IPS DF 4.7 (cell line): ENCODE data around the gene FOXO3.

ENCODE experiments used
- DNase-seq: peaks from one replicate; pipeline ENCODE4 v3.0.0-alpha.2; 2013; ENCODE audit warnings: low spot score; ENCODE audit errors: extremely low read depth

The FOXO3 gene

DNA sequence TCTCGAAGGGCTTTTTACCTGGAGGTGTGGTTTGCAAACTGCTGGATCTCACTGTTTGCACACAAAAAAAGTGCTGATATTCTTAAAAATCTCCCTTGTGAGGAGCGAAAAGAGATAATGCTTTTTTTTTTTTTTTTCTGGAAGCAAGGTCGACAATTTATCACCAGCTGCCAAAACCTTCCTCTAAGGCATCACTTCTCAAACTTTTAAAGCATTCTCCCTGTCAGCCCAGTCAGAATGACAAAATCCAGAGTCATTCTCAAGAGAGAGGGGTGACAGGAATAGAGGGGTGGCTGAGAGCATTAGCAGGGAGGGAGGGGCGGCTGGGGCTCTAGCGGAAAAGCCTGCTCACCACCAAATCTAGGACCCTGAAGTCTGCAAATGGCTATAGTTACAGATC is 150.4 kb downstream of the FOXO3 start:
- DNase-seq: no peak

DNA sequence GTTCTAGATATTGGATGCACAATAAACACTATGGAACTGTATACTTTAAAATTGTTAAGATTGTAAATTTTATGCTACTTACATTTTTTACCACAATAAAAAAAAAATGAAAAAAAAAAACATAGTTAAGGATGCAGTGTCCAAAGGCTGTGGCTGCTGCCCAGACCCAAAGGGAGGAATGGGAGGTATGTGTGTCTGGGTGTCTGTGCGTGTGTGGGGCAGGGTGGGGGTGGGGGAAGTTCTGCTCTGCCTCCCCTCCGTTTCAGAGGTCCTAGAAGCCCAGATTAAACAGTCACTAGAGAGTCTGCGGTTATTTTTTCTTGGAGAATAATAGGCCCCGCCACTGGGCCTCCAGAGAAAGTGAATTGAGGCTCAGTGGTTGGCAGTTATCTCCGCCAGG is 151.1 kb downstream of the FOXO3 start:
- DNase-seq: no peak

GRCh38 chr6:108712946-108713345 is 152.2 kb downstream of the FOXO3 start:
- no peak for DNase-seq

GRCh38 chr6:108714101-108714765 is 153.5 kb downstream of the FOXO3 start:
- DNase-seq: no peak

DNA sequence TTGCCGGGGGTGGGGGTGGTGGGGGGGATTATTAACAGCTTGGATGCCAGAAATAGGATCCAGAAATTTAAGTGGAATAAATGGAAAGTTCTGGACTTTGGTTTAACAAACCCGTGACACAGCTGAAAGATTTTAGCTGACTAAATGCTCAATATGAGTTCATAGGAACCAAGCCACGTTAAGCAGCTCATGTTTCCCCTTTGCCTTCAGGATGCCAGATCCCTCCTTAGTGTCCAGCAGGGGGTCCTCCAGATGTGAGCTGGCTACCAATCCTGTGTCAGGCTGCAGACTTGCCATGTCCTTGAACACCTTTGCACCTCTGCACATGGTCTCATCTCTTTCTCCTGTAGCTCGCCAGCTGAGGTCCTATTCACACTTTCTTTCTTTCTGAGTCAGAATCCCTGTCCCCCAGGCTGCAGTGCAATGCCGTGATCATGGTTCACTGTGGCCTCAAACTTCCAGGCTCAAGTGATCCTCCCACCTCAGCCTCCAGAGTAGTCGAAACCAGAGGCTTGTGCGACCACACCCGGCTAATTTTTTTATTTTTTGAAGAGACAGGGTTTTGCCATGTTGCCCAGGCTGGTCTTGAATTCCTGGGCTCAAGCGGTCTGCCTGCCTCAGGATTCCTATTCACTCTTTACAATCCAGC is 154.2 kb downstream of the FOXO3 start:
- no peak for DNase-seq

GRCh38 chr6:108715832-108716231 is 155.1 kb downstream of the FOXO3 start:
- DNase-seq: no peak

- DNase-seq: no peak
These were observed 156.4 kb downstream of the FOXO3 start for GRCh38 chr6:108716801-108717791.

DNA sequence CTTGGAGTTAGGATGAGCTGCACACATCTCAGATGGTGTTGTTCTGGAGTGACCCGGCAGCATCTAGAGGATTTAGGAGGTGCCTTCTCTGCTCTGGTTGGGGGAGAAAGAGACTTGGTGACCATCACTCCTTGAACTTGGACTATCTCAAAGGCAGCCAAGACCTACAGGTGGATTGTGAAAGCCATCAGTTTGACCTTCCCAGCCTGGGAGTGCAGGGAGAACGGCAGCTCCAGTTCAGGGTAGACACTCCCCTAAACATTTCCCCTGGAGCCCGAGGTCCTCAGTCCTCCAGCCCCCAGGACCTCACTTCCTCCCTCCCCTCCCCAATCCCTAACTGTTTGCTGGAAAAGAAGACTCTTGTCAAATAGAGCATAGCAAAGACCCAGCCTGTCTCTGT is 158.8 kb downstream of the FOXO3 start:
- no peak for DNase-seq

- DNase-seq: no peak
These were observed 160.1 kb downstream of the FOXO3 start for GRCh38 chr6:108720827-108721226.

GRCh38 chr6:108721286-108721685 is 160.6 kb downstream of the FOXO3 start:
- DNase-seq: no peak

DNA sequence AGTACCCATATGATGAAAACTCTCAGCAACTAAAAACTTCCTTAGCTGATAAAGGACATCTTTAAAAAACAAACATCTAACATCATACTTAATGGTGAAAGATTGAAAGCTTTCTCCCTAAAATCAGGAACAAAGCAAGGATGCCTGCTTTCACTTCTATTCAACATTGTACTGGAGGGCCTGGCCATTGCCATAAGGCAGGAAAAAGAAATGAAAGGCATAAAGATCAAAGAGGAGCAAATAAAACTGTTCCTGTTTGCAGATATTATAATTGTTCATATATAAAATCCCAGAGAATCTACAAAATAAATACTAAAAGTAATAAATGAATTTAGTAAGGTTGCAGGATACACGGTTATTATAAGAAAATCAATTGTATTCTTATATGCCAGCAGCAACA is 162.9 kb downstream of the FOXO3 start:
- DNase-seq: no peak

DNA sequence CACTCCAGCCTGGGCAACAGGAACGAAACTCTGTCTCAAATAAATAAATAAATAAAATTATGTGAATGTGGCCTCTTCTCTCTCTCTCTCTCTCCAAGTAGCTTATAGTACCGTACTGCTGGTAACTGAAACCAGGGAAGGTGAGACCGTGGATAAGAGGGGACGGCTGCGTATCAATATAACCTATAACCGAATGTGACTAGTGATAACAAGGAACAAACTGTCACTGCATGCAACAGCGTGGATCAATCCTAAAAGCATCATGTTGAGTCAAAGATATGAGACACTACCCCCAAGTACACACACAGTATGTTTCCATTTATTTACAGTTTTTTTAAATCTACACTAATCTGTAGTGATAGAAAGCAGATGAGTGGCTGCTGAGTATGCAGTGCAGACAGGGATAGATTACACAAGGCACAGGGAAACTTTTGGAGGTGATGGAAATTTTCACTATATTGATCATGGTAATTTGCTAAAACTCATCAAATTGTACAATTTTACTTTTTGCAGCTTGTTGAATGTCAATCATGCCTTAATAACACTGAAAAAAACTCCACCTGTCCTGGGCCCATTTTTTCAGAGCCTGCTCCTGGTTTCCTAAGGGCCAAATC is 166.1 kb downstream of the FOXO3 start:
- no peak for DNase-seq

- DNase-seq: no peak
These were observed 167.4 kb downstream of the FOXO3 start for GRCh38 chr6:108727966-108728730.

- no peak for DNase-seq
These were observed 168.1 kb downstream of the FOXO3 start for GRCh38 chr6:108728826-108729225.

DNA sequence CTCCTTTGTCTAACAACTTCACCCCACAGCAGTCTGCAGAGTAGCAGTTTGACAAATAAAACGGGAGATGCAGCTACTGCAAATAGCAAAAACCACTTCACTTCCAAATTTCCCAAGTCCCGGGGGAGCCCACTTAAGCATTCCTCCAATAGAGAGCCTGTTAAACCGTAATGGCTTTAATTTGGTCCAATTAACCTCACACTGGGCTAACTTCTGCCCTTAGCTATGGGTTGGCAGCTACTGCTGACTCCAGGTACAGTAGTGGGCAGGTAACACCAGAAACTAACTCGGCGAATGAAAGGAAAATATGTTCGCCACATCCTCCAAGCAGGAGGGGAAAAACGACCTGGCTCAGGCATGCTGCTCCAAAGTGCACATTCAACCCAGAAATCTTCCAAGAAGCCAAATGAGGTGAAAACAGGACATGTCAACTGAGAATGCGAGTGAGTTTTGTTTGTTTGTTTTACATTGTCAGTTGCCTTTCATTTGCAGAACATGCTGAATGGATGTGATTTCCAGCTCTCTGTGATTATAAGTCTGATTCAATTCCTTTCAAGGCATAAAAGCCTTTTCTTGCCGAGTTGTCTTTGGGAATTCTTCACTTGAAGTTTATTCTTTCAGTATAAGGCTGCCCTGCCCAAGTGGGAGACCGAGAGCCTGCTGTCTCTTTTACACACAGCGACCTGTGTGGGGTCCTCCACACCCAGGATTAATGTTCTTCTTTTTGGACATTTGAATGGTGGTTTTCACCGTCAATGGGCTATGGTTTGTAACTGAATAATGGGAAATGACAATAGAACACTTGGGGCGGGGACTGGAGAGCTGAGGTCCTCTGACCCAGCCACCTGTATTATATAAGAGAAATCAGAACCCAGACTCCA is 170.2 kb downstream of the FOXO3 start:
- DNase-seq: no peak

DNA sequence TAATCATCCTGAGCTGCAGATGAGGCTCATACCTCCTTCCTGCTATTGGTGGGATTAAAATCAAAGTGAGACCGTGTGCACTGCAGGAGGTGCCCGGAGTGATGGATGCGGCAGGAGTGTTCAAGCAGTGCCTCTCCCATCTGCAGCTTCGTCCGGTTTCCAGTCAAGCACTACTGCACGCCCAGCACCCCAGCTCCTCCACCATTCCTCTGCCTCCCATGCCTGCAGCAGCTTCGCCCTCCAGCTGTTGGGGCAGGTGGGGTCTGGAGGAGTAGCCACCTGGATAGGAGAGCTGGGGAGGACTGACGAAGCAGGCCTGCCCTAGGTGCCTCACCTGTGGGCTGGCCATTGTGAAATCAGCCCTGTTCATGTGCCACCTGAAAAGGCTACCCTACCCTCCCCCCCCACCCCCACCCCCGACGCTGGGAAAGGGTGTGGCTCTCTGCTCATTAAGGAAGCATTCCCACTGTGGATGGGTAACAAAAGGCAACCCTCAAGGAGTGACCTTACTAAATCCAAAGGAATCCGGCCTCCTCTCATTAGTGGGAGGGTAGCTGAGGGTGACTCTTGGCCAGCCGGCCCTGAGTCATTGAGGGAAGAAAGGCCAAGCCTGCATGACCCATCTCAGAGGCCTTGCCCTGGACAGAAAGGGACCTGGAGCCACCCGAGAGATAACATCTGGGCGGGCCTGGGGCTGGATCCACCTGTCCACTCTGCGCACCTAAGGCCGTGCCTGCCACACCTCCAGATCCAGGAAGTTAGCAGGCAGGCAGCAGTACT is 171.6 kb downstream of the FOXO3 start:
- no peak for DNase-seq

GRCh38 chr6:108733051-108733450 is 172.3 kb downstream of the FOXO3 start:
- no peak for DNase-seq

GRCh38 chr6:108733706-108734265 is 173.1 kb downstream of the FOXO3 start:
- DNase-seq: no peak
